ENCODE measurements around the gene C4orf36.

GRCh38 chr4:86926435-86927086, 34.3 kb upstream of the C4orf36 start:
- no peak for TF ChIP-seq CEBPB (IDR thresholded peaks at IDR 0.05)
- no peak for TF ChIP-seq TAF1 (IDR thresholded peaks at IDR 0.05; ENCODE audit: low read depth)
- TF ChIP-seq TEAD4 (IDR thresholded peaks at IDR 0.05): no peak
- TF ChIP-seq MAX (IDR thresholded peaks at IDR 0.05): no peak
- no peak for TF ChIP-seq TCF12 (IDR thresholded peaks at IDR 0.05; ENCODE audit: low read depth)
- TF ChIP-seq NFIC (IDR thresholded peaks at IDR 0.05): no peak
- TF ChIP-seq RAD21 (IDR thresholded peaks at IDR 0.05; ENCODE audit: low read depth): no peak
- TF ChIP-seq CREB1 (IDR thresholded peaks at IDR 0.05; ENCODE audit: low read depth): no peak
- no peak for TF ChIP-seq EGR1 (IDR thresholded peaks at IDR 0.05)
- no peak for TF ChIP-seq USF1 (IDR thresholded peaks at IDR 0.05)
- TF ChIP-seq REST (IDR thresholded peaks at IDR 0.05; ENCODE audit: low read depth): no peak
- TF ChIP-seq EP300 (IDR thresholded peaks at IDR 0.05; ENCODE audit: borderline replicate concordance): no peak
- no peak for TF ChIP-seq YY1 (IDR thresholded peaks at IDR 0.05; ENCODE audit: low read depth)
